Gastroesophageal sphincter (tissue), 4 donors: Measurements from ENCODE around the gene UBE2N. TPM values are rescaled to one million over a fixed set of nuclear protein-coding genes. Genes with fewer than 3 reads are reported as not detected.

Experiments used
- ATAC-seq: fragments of 150-250 bp; one replicate; pipeline ENCODE4 v1.9.1; 2016; ENCODE audit warnings: mild to moderate bottlenecking, moderate library complexity
- H3K27ac ChIP-seq, 4 donors: fragments of 200-600 bp; sonication (generic) in 3 of 4; 1 replicate in 3 of 4; 2 replicates in 1 of 4; pipeline ENCODE4 v1.5.1; 2016 to 2019
- H3K27me3 ChIP-seq: fragments of 200-600 bp; sonication (generic); one replicate; pipeline ENCODE4 v1.5.1; 2019
- H3K36me3 ChIP-seq, 2 donors: fragments of 200-600 bp; sonication (generic); one replicate each; pipeline ENCODE4 v1.5.1; 2019; ENCODE audit warnings: control low read depth in 1 of 2
- H3K4me1 ChIP-seq, 3 donors: fragments of 200-600 bp; sonication (generic); 1 replicate in 2 of 3; 2 replicates in 1 of 3; pipeline ENCODE4 v1.5.1; 2016 to 2019; ENCODE audit warnings: control low read depth in 2 of 3
- H3K4me3 ChIP-seq, 2 donors: fragments of 200-600 bp; sonication (generic); one replicate each; pipeline ENCODE4 v1.5.1; 2019; ENCODE audit warnings: mild to moderate bottlenecking in 1 of 2, moderate library complexity in 1 of 2
- H3K9me3 ChIP-seq, 3 donors: fragments of 200-600 bp; sonication (generic); one replicate each; pipeline ENCODE4 v1.5.1; 2017 to 2019; ENCODE audit warnings: control low read depth in 2 of 3
- EP300 ChIP-seq: sonication (generic); formaldehyde crosslinking; IDR thresholded peaks from one replicate; pipeline ENCODE4 v1.6.1; 2017; ENCODE audit warnings: antibody characterized with exemption, mild to moderate bottlenecking
- POLR2A ChIP-seq, 2 donors: fragments of 450-650 bp; IDR thresholded peaks; one replicate each; pipeline ENCODE4 v1.6.1; 2017; ENCODE audit warnings: antibody characterized with exemption in 2 of 2, mild to moderate bottlenecking in 2 of 2, moderate library complexity in 1 of 2
- POLR2AphosphoS5 ChIP-seq: sonication (generic); formaldehyde crosslinking; IDR thresholded peaks from one replicate; pipeline ENCODE4 v1.6.1; 2017; ENCODE audit warnings: antibody characterized with exemption
- WGBS, 2 donors: methylation state at CpG; one replicate each; pipeline ENCODE4 v1.1.5; 2018; ENCODE audit warnings: low coverage in 1 of 2; 5-methylcytosine and 5-hydroxymethylcytosine counted together
- total RNA-seq, 4 donors: library from RNA; depleted of rRNA; stranded (reverse); fragments of >200 nt; gene quantifications; one replicate each; pipeline ENCODE4 v1.1.0, GENCODE V29; 2016
- TF ChIP-seq, protein P1 (sequence below), 4 experiments: fragments of 200-600 bp in 2 of 4; fragments of 450-650 bp in 2 of 4; sonication (generic) in 1 of 4; IDR thresholded peaks; one replicate each; pipeline ENCODE4 v1.5.1; 2017 to 2019; ENCODE audit warnings: antibody characterized with exemption in 4 of 4, mild to moderate bottlenecking in 2 of 4, moderate library complexity in 2 of 4

Gene UBE2N
- total RNA-seq, 4 donors from 2014 or later: 44.4 to 64.2 (median 53.4) TPM

GRCh38 chr12:93459097-93459496, 17.4 kb upstream of the UBE2N start:
- no peak overlapping the region for H3K4me3 ChIP-seq
- 82 to 100% methylated on average over 3 to 5 of the region's 5 CpGs for WGBS, 2 donors
- TF ChIP-seq, protein P1, sequence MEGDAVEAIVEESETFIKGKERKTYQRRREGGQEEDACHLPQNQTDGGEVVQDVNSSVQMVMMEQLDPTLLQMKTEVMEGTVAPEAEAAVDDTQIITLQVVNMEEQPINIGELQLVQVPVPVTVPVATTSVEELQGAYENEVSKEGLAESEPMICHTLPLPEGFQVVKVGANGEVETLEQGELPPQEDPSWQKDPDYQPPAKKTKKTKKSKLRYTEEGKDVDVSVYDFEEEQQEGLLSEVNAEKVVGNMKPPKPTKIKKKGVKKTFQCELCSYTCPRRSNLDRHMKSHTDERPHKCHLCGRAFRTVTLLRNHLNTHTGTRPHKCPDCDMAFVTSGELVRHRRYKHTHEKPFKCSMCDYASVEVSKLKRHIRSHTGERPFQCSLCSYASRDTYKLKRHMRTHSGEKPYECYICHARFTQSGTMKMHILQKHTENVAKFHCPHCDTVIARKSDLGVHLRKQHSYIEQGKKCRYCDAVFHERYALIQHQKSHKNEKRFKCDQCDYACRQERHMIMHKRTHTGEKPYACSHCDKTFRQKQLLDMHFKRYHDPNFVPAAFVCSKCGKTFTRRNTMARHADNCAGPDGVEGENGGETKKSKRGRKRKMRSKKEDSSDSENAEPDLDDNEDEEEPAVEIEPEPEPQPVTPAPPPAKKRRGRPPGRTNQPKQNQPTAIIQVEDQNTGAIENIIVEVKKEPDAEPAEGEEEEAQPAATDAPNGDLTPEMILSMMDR (IDR thresholded peaks at IDR 0.05): no peak
- TF ChIP-seq POLR2AphosphoS5 (no peak), POLR2A (IDR thresholded peaks at IDR 0.05) (no peak)
- no peaks in the 10 kb centered on the region for H3K36me3 ChIP-seq
- no peak overlapping the region for H3K27ac ChIP-seq
- ATAC-seq: no peak
- no peaks in the 10 kb centered on the region for H3K9me3 ChIP-seq
- peaks cover 5% of the 10 kb centered on the region for H3K27me3 ChIP-seq
- H3K4me1 ChIP-seq: no peaks in the 10 kb centered on the region

GRCh38 chr12:93456077-93456476, 14.3 kb upstream of the UBE2N start:
- no peak for ATAC-seq
- no peak for TF ChIP-seq POLR2A (IDR thresholded peaks at IDR 0.05)
- no peak for TF ChIP-seq POLR2AphosphoS5
- TF ChIP-seq, protein P1 (IDR thresholded peaks at IDR 0.05): no peak
- no peak for TF ChIP-seq EP300
- Histone ChIP-seq H3K4me3 (no peak overlapping the region), H3K4me1 (no peaks in the 10 kb centered on the region), H3K9me3 (no peaks in the 10 kb centered on the region), H3K36me3 (no peaks in the 10 kb centered on the region), H3K27me3 (peaks cover 6% of the 10 kb centered on the region), H3K27ac (no peak overlapping the region)
- 64 to 77% methylated on average over 2 of the region's 2 CpGs for WGBS, 2 donors

GRCh38 chr12:93453633-93454032, 11.9 kb upstream of the UBE2N start:
- ATAC-seq: no peak
- WGBS, 2 donors: 66 to 85% methylated on average over 4 to 5 of the region's 5 CpGs

DNA sequence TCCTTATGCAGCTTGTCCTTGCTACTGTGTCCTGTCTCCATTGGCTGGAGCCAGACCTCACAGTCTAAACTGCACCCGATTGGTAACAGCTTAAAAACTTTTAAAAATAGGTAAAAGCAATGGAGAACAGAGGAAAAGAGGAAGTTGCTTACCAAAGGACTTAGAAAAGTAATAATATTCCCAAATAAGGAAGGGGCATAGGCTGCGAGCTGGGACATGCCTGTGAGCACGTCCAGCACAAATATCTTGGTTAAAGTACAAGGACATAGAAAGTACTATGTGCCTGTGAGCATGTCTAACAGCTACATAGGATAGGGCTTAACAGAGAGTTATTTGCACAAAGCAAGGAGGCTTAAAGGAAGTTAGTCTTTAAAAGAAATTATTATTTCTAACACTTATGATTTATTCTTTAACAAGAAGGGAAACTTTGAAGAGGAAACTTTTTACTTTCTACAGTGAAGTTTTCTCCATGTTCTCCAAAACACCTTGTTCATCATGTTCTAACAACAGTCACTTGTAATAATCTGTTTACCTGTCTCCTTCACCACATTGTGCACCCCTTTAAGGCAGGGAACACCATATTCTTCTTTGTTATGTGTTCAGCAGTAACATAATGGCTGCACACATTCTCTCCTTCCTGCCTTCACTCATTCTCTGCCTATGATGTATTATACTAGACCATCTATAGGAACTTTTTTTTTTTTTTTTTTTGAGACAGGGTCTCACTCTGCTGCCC, 9.8 kb upstream of the UBE2N start:
- Histone ChIP-seq H3K36me3 (no peaks in the 10 kb centered on the region), H3K27me3 (peaks cover 6% of the 10 kb centered on the region), H3K9me3 (no peaks in the 10 kb centered on the region), H3K4me3 (no peak overlapping the region), H3K4me1 (no peaks in the 10 kb centered on the region), H3K27ac (no peak overlapping the region)
- ATAC-seq: no peak
- WGBS, 2 donors: 46 to 63% methylated on average over 2 to 3 of the region's 3 CpGs
- TF ChIP-seq POLR2A (IDR thresholded peaks at IDR 0.05): no peak
- no peak for TF ChIP-seq EP300
- TF ChIP-seq, protein P1 (IDR thresholded peaks at IDR 0.05): no peak
- no peak for TF ChIP-seq POLR2AphosphoS5

More at GRCh38 chr12:93453633-93454032, 11.9 kb upstream of the UBE2N start:
- Histone ChIP-seq H3K27me3 (peaks cover 6% of the 10 kb centered on the region), H3K27ac (no peak overlapping the region), H3K36me3 (no peaks in the 10 kb centered on the region), H3K4me3 (no peak overlapping the region), H3K9me3 (no peaks in the 10 kb centered on the region), H3K4me1 (no peaks in the 10 kb centered on the region)
- TF ChIP-seq POLR2AphosphoS5 (no peak), POLR2A (IDR thresholded peaks at IDR 0.05) (no peak)
- TF ChIP-seq, protein P1 (IDR thresholded peaks at IDR 0.05): no peak

- WGBS, 2 donors: 80 to 92% methylated on average over 1 of the region's 1 CpG
- Histone ChIP-seq H3K27ac (no peak overlapping the region), H3K4me3 (no peak overlapping the region), H3K9me3 (no peaks in the 10 kb centered on the region), H3K4me1 (no peaks in the 10 kb centered on the region), H3K27me3 (peaks cover 3% of the 10 kb centered on the region), H3K36me3 (no peaks in the 10 kb centered on the region)
- TF ChIP-seq, protein P1 (IDR thresholded peaks at IDR 0.05): no peak
- no peak for TF ChIP-seq POLR2AphosphoS5
- TF ChIP-seq EP300: no peak
- no peak for TF ChIP-seq POLR2A (IDR thresholded peaks at IDR 0.05)
- ATAC-seq: no peak
These were observed 7.5 kb upstream of the UBE2N start for GRCh38 chr12:93449277-93449676.
